Erythroblast (primary cell): ENCODE results near the gene ADAMTS20.

Source experiments
- GATA1 ChIP-seq: IDR thresholded peaks from 2 replicates; pipeline ENCODE4 v1.6.1; 2011; ENCODE audit warnings: low read depth, mild to moderate bottlenecking, control low read depth, low read length, moderate library complexity
- POLR2A ChIP-seq: IDR thresholded peaks from 2 replicates; pipeline ENCODE4 v1.6.1; 2011; ENCODE audit warnings: mild to moderate bottlenecking, low read length

GRCh38 chr12:43338848-43339526 is 213.0 kb downstream of the ADAMTS20 start:
- TF ChIP-seq POLR2A = no peak
- TF ChIP-seq GATA1 = no peak
